Neuronal stem cell (in vitro differentiated cells): Measurements from ENCODE around the gene ITFG2. TPM values are rescaled to one million over a fixed set of nuclear protein-coding genes. Genes with fewer than 3 reads are reported as not detected.
A peak's percentile ranks its signal among the peaks of the same experiment; 100 is the strongest.

Source experiments
- DNase-seq: peaks from one replicate; pipeline ENCODE4 v3.0.0-alpha.2; 2013; ENCODE audit warnings: low spot score
- H2AFZ ChIP-seq: one replicate; pipeline ENCODE4 v1.6.1; 2013; ENCODE audit warnings: mild to moderate bottlenecking, low read length, inconsistent platforms
- H2AK5ac ChIP-seq: 2 replicates; pipeline ENCODE4 v1.6.1; 2013; ENCODE audit warnings: low read depth, mild to moderate bottlenecking, inconsistent platforms, low read length, moderate library complexity, mixed read lengths
- H2BK120ac ChIP-seq: 2 replicates; pipeline ENCODE4 v1.6.1; 2013; ENCODE audit warnings: low read depth, mild to moderate bottlenecking, inconsistent platforms, low read length, moderate library complexity, mixed read lengths
- H2BK12ac ChIP-seq: one replicate; pipeline ENCODE4 v1.6.1; 2013; ENCODE audit warnings: low read length, inconsistent platforms
- H2BK15ac ChIP-seq: 2 replicates; pipeline ENCODE4 v1.6.1; 2013; ENCODE audit warnings: mild to moderate bottlenecking, low read length, inconsistent platforms, mixed read lengths
- H2BK5ac ChIP-seq: one replicate; pipeline ENCODE4 v1.6.1; 2013; ENCODE audit warnings: inconsistent platforms, mild to moderate bottlenecking, low read length, moderate library complexity
- H3K14ac ChIP-seq: one replicate; pipeline ENCODE4 v1.6.1; 2013; ENCODE audit warnings: low read length, inconsistent platforms
- H3K18ac ChIP-seq: 2 replicates; pipeline ENCODE4 v1.6.1; 2013; ENCODE audit warnings: low read length, inconsistent platforms
- H3K23ac ChIP-seq: 2 replicates; pipeline ENCODE4 v1.6.1; 2013; ENCODE audit warnings: low read depth, mild to moderate bottlenecking, mixed read lengths, low read length, inconsistent platforms; ENCODE audit not compliant: poor library complexity
- H3K27ac ChIP-seq: replicated peaks from 3 replicates; pipeline ENCODE4 v1.5.1; 2013; ENCODE audit warnings: low read length, inconsistent platforms
- H3K27me3 ChIP-seq, 3 experiments: 2 replicates each; pipeline ENCODE4 v1.6.1; 2013; ENCODE audit warnings: low read length in 3 of 3, mild to moderate bottlenecking in 2 of 3, inconsistent platforms in 1 of 3, low read depth in 1 of 3, mixed read lengths in 1 of 3, moderate library complexity in 1 of 3; ENCODE audit not compliant: control insufficient read depth in 3 of 3, insufficient read depth in 3 of 3
- H3K36me3 ChIP-seq, 2 donors: replicated peaks in 1 of 2; 2 replicates each; pipeline ENCODE4 v1.6.1; 2013; ENCODE audit warnings: low read length in 2 of 2; ENCODE audit not compliant: control insufficient read depth in 2 of 2, insufficient read depth in 2 of 2
- H3K4ac ChIP-seq: 2 replicates; pipeline ENCODE4 v1.6.1; 2013; ENCODE audit warnings: inconsistent platforms, mild to moderate bottlenecking, low read length, moderate library complexity
- H3K4me1 ChIP-seq, 2 donors: 1 replicate in 1 of 2; 2 replicates in 1 of 2; pipeline ENCODE4 v1.6.1; 2013; ENCODE audit warnings: low read length in 2 of 2, low read depth in 1 of 2; ENCODE audit not compliant: control insufficient read depth in 2 of 2, insufficient read depth in 1 of 2
- H3K4me2 ChIP-seq: one replicate; pipeline ENCODE4 v1.6.1; 2013; ENCODE audit warnings: mild to moderate bottlenecking, low read length, inconsistent platforms; ENCODE audit not compliant: insufficient read depth, poor library complexity, severe bottlenecking
- H3K4me3 ChIP-seq, 2 donors: 2 replicates each; pipeline ENCODE4 v1.5.1; 2013; ENCODE audit warnings: low read length in 2 of 2, mild to moderate bottlenecking in 2 of 2, inconsistent platforms in 1 of 2, moderate library complexity in 1 of 2
- H3K79me1 ChIP-seq: one replicate; pipeline ENCODE4 v1.6.1; 2013; ENCODE audit warnings: low read depth, mild to moderate bottlenecking, inconsistent platforms, low read length, moderate library complexity
- H3K9ac ChIP-seq: one replicate; pipeline ENCODE4 v1.6.1; 2013; ENCODE audit warnings: mild to moderate bottlenecking, low read depth, low read length, inconsistent platforms; ENCODE audit not compliant: poor library complexity
- H3K9me3 ChIP-seq, 2 donors: replicated peaks in 1 of 2; 2 replicates each; pipeline versions ENCODE3 to v1.6.1; 2013; ENCODE audit warnings: low read length in 2 of 2, mild to moderate bottlenecking in 2 of 2, inconsistent platforms in 1 of 2, low read depth in 1 of 2, mixed read lengths in 1 of 2, moderate library complexity in 1 of 2; ENCODE audit not compliant: control insufficient read depth in 2 of 2, insufficient read depth in 1 of 2
- H4K8ac ChIP-seq: one replicate; pipeline ENCODE4 v1.6.1; 2013; ENCODE audit warnings: low read depth, mild to moderate bottlenecking, inconsistent platforms, low read length, moderate library complexity
- H4K91ac ChIP-seq: one replicate; pipeline ENCODE4 v1.6.1; 2013; ENCODE audit warnings: low read length, low read depth, mild to moderate bottlenecking, inconsistent platforms; ENCODE audit not compliant: poor library complexity
- WGBS, 2 donors: extraction: QIAGEN DNeasy Blood & Tissue Kit; methylation state at CpG; one replicate each; pipeline ENCODE4 v1.1.7; 2013; ENCODE audit warnings: missing lambda C conversion rate in 2 of 2, mixed read lengths in 1 of 2; ENCODE audit not compliant: insufficient read length in 2 of 2, insufficient replicate concordance in 1 of 2; ENCODE audit errors: extremely low coverage in 2 of 2; 5-methylcytosine and 5-hydroxymethylcytosine counted together
- polyA plus RNA-seq, 2 experiments: library from polyadenylated mRNA; stranded (reverse); fragments of 200-250 nt; gene quantifications; one replicate each; pipeline ENCODE4 v1.2.3, GENCODE V29; 2013

Gene ITFG2
- polyA plus RNA-seq (2013, experiment 1 of 2), result 9.9 TPM
- polyA plus RNA-seq (2013, experiment 2 of 2), result 10.7 TPM

- Histone ChIP-seq H4K8ac (no peak within 1 kb of the TSS), H3K36me3 (peaks cover under 1 to 12% of the 10 kb centered on the region in 2 donors), H3K9me3 (no peaks in the 10 kb centered on the region), H3K79me1 (no peaks in the 10 kb centered on the region), H3K4me1 (peaks cover 0 to 6% of the 10 kb centered on the region in 2 donors), H3K27me3 (no peaks in the 10 kb centered on the region), H3K4me2 (peak within 1 kb of the TSS; percentile 79), H3K9ac (peak within 1 kb of the TSS; percentile 99), H2BK120ac (no peak within 1 kb of the TSS), H2BK12ac (no peak within 1 kb of the TSS), H2BK15ac (no peak within 1 kb of the TSS), H3K23ac (peak within 1 kb of the TSS; percentile 100), H2BK5ac (no peak within 1 kb of the TSS), H2AK5ac (no peak within 1 kb of the TSS), H2AFZ (peak within 1 kb of the TSS; percentile 92), H3K14ac (peak within 1 kb of the TSS; percentile 100), H3K27ac (peak within 1 kb of the TSS; percentile 95), H4K91ac (no peak within 1 kb of the TSS), H3K18ac (peak within 1 kb of the TSS; percentile 100), H3K4ac (no peak within 1 kb of the TSS), H3K4me3 (peak within 1 kb of the TSS; percentile 77 to 96)
- WGBS, 2 donors, result no CpG with 5 or more reads among the region's 48 CpGs
- DNase-seq, result peak; percentile 98
These were observed at the start of gene ITFG2 for GRCh38 chr12:2812290-2813213. Gene ITFG2 (plus strand): TSS chr12:2812668. CDS start chr12:2812761, 93 bp downstream.

- no peak overlapping the region for H4K91ac ChIP-seq
- no peak for DNase-seq
- no peak overlapping the region for H3K14ac ChIP-seq
- H3K4me2 ChIP-seq, result no peak overlapping the region
- H3K4me1 ChIP-seq, result no peaks in the 10 kb centered on the region
- H3K4ac ChIP-seq, result no peak overlapping the region
- H3K27ac ChIP-seq, result no peak overlapping the region
- no peak overlapping the region for H2AFZ ChIP-seq
- no peak overlapping the region for H4K8ac ChIP-seq
- no peak overlapping the region for H3K9ac ChIP-seq
- no peaks in the 10 kb centered on the region for H3K79me1 ChIP-seq
- H3K27me3 ChIP-seq, result peaks cover 0 to 12% (median 0%) of the 10 kb centered on the region in 3 experiments
- H3K9me3 ChIP-seq, result no peaks in the 10 kb centered on the region
- H2BK5ac ChIP-seq, result no peak overlapping the region
- H3K23ac ChIP-seq, result no peak overlapping the region
- H2BK12ac ChIP-seq, result no peak overlapping the region
- no peaks in the 10 kb centered on the region for H3K36me3 ChIP-seq
- H2BK120ac ChIP-seq, result no peak overlapping the region
- no peak overlapping the region for H2AK5ac ChIP-seq
- no peak overlapping the region for H3K4me3 ChIP-seq
- H3K18ac ChIP-seq, result no peak overlapping the region
- no peak overlapping the region for H2BK15ac ChIP-seq
These were observed 48.1 kb upstream of the ITFG2 start for GRCh38 chr12:2764398-2764797.

DNA sequence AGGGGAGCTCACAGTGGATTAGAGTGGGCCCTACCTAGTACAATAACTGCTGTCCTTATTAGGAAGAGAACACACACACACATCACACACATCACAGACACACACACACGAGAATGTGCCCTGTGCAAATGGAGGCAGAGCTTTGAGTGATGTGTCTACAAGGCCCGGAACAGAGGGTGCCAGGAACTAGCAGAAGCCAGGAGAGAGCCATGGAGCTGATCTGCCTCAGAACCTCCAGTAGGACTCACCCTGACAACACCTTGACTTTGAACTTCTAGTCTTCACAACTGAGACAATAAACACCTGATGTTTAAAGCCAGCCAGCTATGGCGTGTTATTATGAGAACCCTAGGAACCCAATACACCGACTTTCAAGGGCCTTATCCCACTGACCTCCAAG, 47.4 kb upstream of the ITFG2 start:
- peaks cover 0 to 12% (median 0%) of the 10 kb centered on the region in 3 experiments for H3K27me3 ChIP-seq
- no peak overlapping the region for H3K9ac ChIP-seq
- no peak overlapping the region for H3K4me2 ChIP-seq
- H2AFZ ChIP-seq, result no peak overlapping the region
- DNase-seq, result no peak
- H3K18ac ChIP-seq, result no peak overlapping the region
- no peaks in the 10 kb centered on the region for H3K79me1 ChIP-seq
- H3K14ac ChIP-seq, result no peak overlapping the region
- peaks cover 0 to 4% of the 10 kb centered on the region in 2 donors for H3K4me1 ChIP-seq
- no peak overlapping the region for H3K4ac ChIP-seq
- H4K91ac ChIP-seq, result no peak overlapping the region
- H3K27ac ChIP-seq, result no peak overlapping the region
- H3K36me3 ChIP-seq, result no peaks in the 10 kb centered on the region
- no peak overlapping the region for H2BK15ac ChIP-seq
- H3K23ac ChIP-seq, result no peak overlapping the region
- no peak overlapping the region for H3K4me3 ChIP-seq
- no peak overlapping the region for H2BK120ac ChIP-seq
- no CpG with 5 or more reads among the region's 4 CpGs for WGBS, 2 donors
- no peaks in the 10 kb centered on the region for H3K9me3 ChIP-seq
- H2BK5ac ChIP-seq, result no peak overlapping the region
- H2AK5ac ChIP-seq, result no peak overlapping the region
- no peak overlapping the region for H4K8ac ChIP-seq
- no peak overlapping the region for H2BK12ac ChIP-seq

GRCh38 chr12:2765608-2766007, 46.9 kb upstream of the ITFG2 start:
- no peaks in the 10 kb centered on the region for H3K36me3 ChIP-seq
- H3K4me2 ChIP-seq, result no peak overlapping the region
- H3K4me3 ChIP-seq, result no peak overlapping the region
- WGBS, 2 donors, result no CpG with 5 or more reads among the region's 6 CpGs
- H3K4me1 ChIP-seq, result peaks cover 0 to 5% of the 10 kb centered on the region in 2 donors
- no peak overlapping the region for H2BK12ac ChIP-seq
- no peak overlapping the region for H2BK120ac ChIP-seq
- no peak overlapping the region for H3K9ac ChIP-seq
- H3K27ac ChIP-seq, result no peak overlapping the region
- no peak overlapping the region for H2AFZ ChIP-seq
- H2AK5ac ChIP-seq, result no peak overlapping the region
- H4K91ac ChIP-seq, result no peak overlapping the region
- no peaks in the 10 kb centered on the region for H3K79me1 ChIP-seq
- H3K9me3 ChIP-seq, result no peaks in the 10 kb centered on the region
- H3K4ac ChIP-seq, result no peak overlapping the region
- DNase-seq, result no peak
- H3K14ac ChIP-seq, result no peak overlapping the region
- no peak overlapping the region for H3K18ac ChIP-seq
- H3K27me3 ChIP-seq, result peaks cover 0 to 12% (median 0%) of the 10 kb centered on the region in 3 experiments
- no peak overlapping the region for H4K8ac ChIP-seq
- H3K23ac ChIP-seq, result no peak overlapping the region
- H2BK5ac ChIP-seq, result no peak overlapping the region
- H2BK15ac ChIP-seq, result no peak overlapping the region
